Umbilical cord (tissue), 2 donors: ENCODE measurements around the gene MFSD12. TPM values are rescaled to one million over a fixed set of nuclear protein-coding genes. Genes with fewer than 3 reads are reported as not detected.
A peak's percentile ranks its signal among the peaks of the same experiment; 100 is the strongest.
"Not testable (repeated sequence)": the region's sequence is repeated elsewhere in the genome, so short reads cannot be mapped to it uniquely, and the experiment has no call there.

Experiments
- DNase-seq: peaks from one replicate; pipeline ENCODE4 v3.0.0-alpha.2; 2015; ENCODE audit warnings: low spot score
- total RNA-seq: library from RNA; depleted of rRNA; stranded (reverse); fragments of >200 nt; gene quantifications from one replicate; pipeline ENCODE4 v1.2.3, GENCODE V29; 2014; ENCODE audit warnings: low replicate concordance; ENCODE audit not compliant: insufficient read depth

Gene MFSD12
- total RNA-seq, 1 donor from 2014 or later: 69.6 TPM

GRCh38 chr19:3523361-3524077 is 33.9 kb downstream of the MFSD12 start:
- DNase-seq: no peak

- DNase-seq: no peak
Measured at GRCh38 chr19:3522421-3523360, 34.7 kb downstream of the MFSD12 start.

- no peak for DNase-seq
Measured at GRCh38 chr19:3521104-3521445, 36.3 kb downstream of the MFSD12 start.

- DNase-seq: peak; percentile 35
Measured at GRCh38 chr19:3520166-3521103, 37.0 kb downstream of the MFSD12 start.

GRCh38 chr19:3519126-3519525 is 38.3 kb downstream of the MFSD12 start:
- DNase-seq: no peak

GRCh38 chr19:3518659-3519058 is 38.7 kb downstream of the MFSD12 start:
- DNase-seq: no peak

- no peak for DNase-seq
Measured at GRCh38 chr19:3518255-3518654, 39.1 kb downstream of the MFSD12 start.

GRCh38 chr19:3517638-3518037 is 39.7 kb downstream of the MFSD12 start:
- no peak for DNase-seq

GRCh38 chr19:3516675-3517207 is 40.6 kb downstream of the MFSD12 start:
- DNase-seq: no peak

GRCh38 chr19:3515891-3516422 is 41.4 kb downstream of the MFSD12 start:
- no peak for DNase-seq

GRCh38 chr19:3514930-3515329 is 42.5 kb downstream of the MFSD12 start:
- DNase-seq: no peak

GRCh38 chr19:3513229-3514140 is 43.9 kb downstream of the MFSD12 start:
- no peak for DNase-seq

- DNase-seq: no peak
Measured at GRCh38 chr19:3512562-3513228, 44.7 kb downstream of the MFSD12 start.

- DNase-seq: no peak
Measured at GRCh38 chr19:3511506-3512251, 45.7 kb downstream of the MFSD12 start.

- no peak for DNase-seq
Measured at GRCh38 chr19:3510727-3511126, 46.7 kb downstream of the MFSD12 start.

- no peak for DNase-seq
Measured at GRCh38 chr19:3509566-3509989, 47.8 kb downstream of the MFSD12 start.

GRCh38 chr19:3508771-3509535 is 48.4 kb downstream of the MFSD12 start:
- DNase-seq: no peak

- DNase-seq: not testable (repeated sequence)
Measured at GRCh38 chr19:3508121-3508661, 49.2 kb downstream of the MFSD12 start.
